DND-41 (cell line): ENCODE data around the gene BOLL.
"Not testable (repeated sequence)": the region's sequence is repeated elsewhere in the genome, so short reads cannot be mapped to it uniquely, and the experiment has no call there.

Experiments used
- ATAC-seq: fragments of 200-7000 bp; cut with Tn5 transposase; 3 replicates; pipeline ENCODE4 v1.9.1; 2021; ENCODE audit warnings: low read depth; ENCODE audit not compliant: insufficient read depth
- DNase-seq: peaks from one replicate; pipeline ENCODE4 v3.0.0-alpha.2; 2020
- H2AFZ ChIP-seq: 2 replicates; pipeline ENCODE4 v1.6.0; 2012; ENCODE audit warnings: low read depth, low read length
- H3K27ac ChIP-seq: 2 replicates; pipeline ENCODE4 v1.5.1; 2012; ENCODE audit warnings: low read length, inconsistent platforms
- H3K27me3 ChIP-seq: fragments of 200-600 bp; sonication (generic); 2 replicates; pipeline ENCODE4 v1.6.0; 2012; ENCODE audit warnings: low read length, mild to moderate bottlenecking, inconsistent platforms; ENCODE audit not compliant: insufficient read depth, poor library complexity
- H3K36me3 ChIP-seq: 2 replicates; pipeline ENCODE4 v1.5.1; 2012; ENCODE audit warnings: low read length, inconsistent platforms; ENCODE audit not compliant: insufficient read depth
- H3K4me1 ChIP-seq: 2 replicates; pipeline ENCODE4 v1.5.1; 2012; ENCODE audit warnings: mild to moderate bottlenecking, low read length; ENCODE audit not compliant: insufficient read depth
- H3K4me2 ChIP-seq: 2 replicates; pipeline ENCODE4 v1.6.0; 2012; ENCODE audit warnings: mild to moderate bottlenecking, moderate library complexity, low read length, inconsistent platforms; ENCODE audit not compliant: insufficient read depth
- H3K4me3 ChIP-seq, 2 experiments: fragments of 200-600 bp in 1 of 2; shearing (Covaris generic) in 1 of 2; 2 replicates each; pipeline ENCODE4 v1.5.1; 2012 to 2016; ENCODE audit warnings: inconsistent platforms in 2 of 2, low read length in 2 of 2, mild to moderate bottlenecking in 2 of 2, low read depth in 1 of 2, moderate library complexity in 1 of 2
- H3K79me2 ChIP-seq: 2 replicates; pipeline ENCODE4 v1.6.0; 2012; ENCODE audit warnings: low read length, inconsistent platforms; ENCODE audit not compliant: insufficient read depth
- H3K9ac ChIP-seq: 2 replicates; pipeline ENCODE4 v1.6.0; 2012; ENCODE audit warnings: low read depth, mild to moderate bottlenecking, inconsistent platforms, low read length, moderate library complexity
- H3K9me3 ChIP-seq: 2 replicates; pipeline ENCODE4 v1.5.1; 2012; ENCODE audit warnings: low read length, moderate library complexity, mild to moderate bottlenecking, inconsistent platforms; ENCODE audit not compliant: insufficient read depth, severe bottlenecking
- H4K20me1 ChIP-seq: 2 replicates; pipeline ENCODE4 v1.6.0; 2012; ENCODE audit warnings: low read length; ENCODE audit not compliant: insufficient read depth
- CTCF ChIP-seq: IDR thresholded peaks from 2 replicates; pipeline ENCODE4 v1.5.1; 2012; ENCODE audit warnings: borderline replicate concordance, low read length, moderate library complexity, mild to moderate bottlenecking; ENCODE audit not compliant: poor library complexity, severe bottlenecking; ENCODE audit errors: extremely low read depth
- EZH2 ChIP-seq: IDR thresholded peaks from 3 replicates; pipeline ENCODE4 v1.6.1; 2012; ENCODE audit warnings: borderline replicate concordance, low read depth, mild to moderate bottlenecking, moderate library complexity, low read length, inconsistent platforms; ENCODE audit not compliant: severe bottlenecking

The BOLL gene

GRCh38 chr2:197784956-197785941, at the start of gene BOLL:
TSS of gene BOLL (minus strand) at chr2:197785319. CDS start at chr2:197781850, 3,469 bp downstream.
- Histone ChIP-seq H3K4me2 (no peak within 1 kb of the TSS), H3K27ac (no peak within 1 kb of the TSS), H3K79me2 (no peaks in the 10 kb centered on the region), H3K4me3 (no peak within 1 kb of the TSS), H3K27me3 (peaks cover 2% of the 10 kb centered on the region), H3K4me1 (no peaks in the 10 kb centered on the region), H3K36me3 (no peaks in the 10 kb centered on the region), H2AFZ (no peak within 1 kb of the TSS), H3K9me3 (no peaks in the 10 kb centered on the region), H4K20me1 (no peaks in the 10 kb centered on the region), H3K9ac (no peak within 1 kb of the TSS)
- ATAC-seq, result no peak
- TF ChIP-seq CTCF (no peak), EZH2 (no peak)
- no peak for DNase-seq

- not testable (repeated sequence) for H2AFZ ChIP-seq, H3K27me3 ChIP-seq, H3K4me3 ChIP-seq, H3K4me2 ChIP-seq, H3K79me2 ChIP-seq, ATAC-seq, H4K20me1 ChIP-seq, H3K9ac ChIP-seq, H3K9me3 ChIP-seq, H3K36me3 ChIP-seq, H3K27ac ChIP-seq, DNase-seq
- H3K4me1 ChIP-seq, result peaks cover 23% of the 10 kb centered on the region
Observed at GRCh38 chr2:197834771-197835170, 49.7 kb upstream of the BOLL start.

GRCh38 chr2:197828464-197829135, 43.5 kb upstream of the BOLL start:
- TF ChIP-seq CTCF, result no peak
- no peak for TF ChIP-seq EZH2

GRCh38 chr2:197827618-197828017, 42.5 kb upstream of the BOLL start:
- H3K9ac ChIP-seq, result no peak overlapping the region
- H3K36me3 ChIP-seq, result no peaks in the 10 kb centered on the region
- H3K79me2 ChIP-seq, result no peaks in the 10 kb centered on the region
- H3K4me1 ChIP-seq, result no peaks in the 10 kb centered on the region
- TF ChIP-seq CTCF (no peak), EZH2 (no peak)
- no peak overlapping the region for H2AFZ ChIP-seq
- no peak overlapping the region for H3K4me2 ChIP-seq
- no peaks in the 10 kb centered on the region for H3K27me3 ChIP-seq
- no peak for DNase-seq
- no peaks in the 10 kb centered on the region for H3K9me3 ChIP-seq
- no peak for ATAC-seq
- H3K27ac ChIP-seq, result no peak overlapping the region
- H4K20me1 ChIP-seq, result no peaks in the 10 kb centered on the region
- H3K4me3 ChIP-seq, result no peak overlapping the region

More at GRCh38 chr2:197828464-197829135, 43.5 kb upstream of the BOLL start:
- Histone ChIP-seq H3K9ac (no peak overlapping the region), H4K20me1 (no peaks in the 10 kb centered on the region), H3K36me3 (no peaks in the 10 kb centered on the region), H3K4me1 (no peaks in the 10 kb centered on the region), H3K27me3 (no peaks in the 10 kb centered on the region), H2AFZ (no peak overlapping the region), H3K4me3 (no peak overlapping the region), H3K79me2 (no peaks in the 10 kb centered on the region), H3K27ac (no peak overlapping the region), H3K4me2 (no peak overlapping the region), H3K9me3 (no peaks in the 10 kb centered on the region)
- no peak for ATAC-seq
- no peak for DNase-seq
